Fibroblast of skin of right biceps (primary cell): Measurements from ENCODE around the gene IQCE.

Experiments used
- DNase-seq: peaks from one replicate; pipeline ENCODE4 v3.0.0-alpha.2; 2013

IQCE gene

GRCh38 chr7:2621061-2621828 lies 62.5 kb downstream of the IQCE start:
- peak; percentile 62 for DNase-seq

- DNase-seq, result peak; percentile 47
These were observed 63.3 kb downstream of the IQCE start for GRCh38 chr7:2621948-2622640.

GRCh38 chr7:2622869-2623697 lies 64.3 kb downstream of the IQCE start:
- DNase-seq, result no peak

GRCh38 chr7:2623698-2624014 lies 64.9 kb downstream of the IQCE start:
- DNase-seq, result no peak

- peak; percentile 22 for DNase-seq
These were observed 65.6 kb downstream of the IQCE start for GRCh38 chr7:2624293-2624886.

GRCh38 chr7:2626498-2627117 lies 67.8 kb downstream of the IQCE start:
- DNase-seq, result peak; percentile 74

- no peak for DNase-seq
These were observed 68.7 kb downstream of the IQCE start for GRCh38 chr7:2627258-2628129.

- DNase-seq, result no peak
These were observed 69.3 kb downstream of the IQCE start for GRCh38 chr7:2628130-2628482.

- DNase-seq, result no peak
These were observed 70.1 kb downstream of the IQCE start for GRCh38 chr7:2628891-2629290.

- no peak for DNase-seq
These were observed 71.2 kb downstream of the IQCE start for GRCh38 chr7:2629746-2630681.

- DNase-seq, result no peak
These were observed 73.4 kb downstream of the IQCE start, which contains the start of gene TTYH3 for GRCh38 chr7:2631946-2632732. TSS of gene TTYH3 (plus strand) at chr7:2631986. CDS start at chr7:2632156, 170 bp downstream.

GRCh38 chr7:2632733-2633537 lies 74.2 kb downstream of the IQCE start:
- peak; percentile 80 for DNase-seq

GRCh38 chr7:2633538-2634266 lies 74.9 kb downstream of the IQCE start:
- peak; percentile 87 for DNase-seq

- no peak for DNase-seq
These were observed 75.7 kb downstream of the IQCE start for GRCh38 chr7:2634267-2635145.

- no peak for DNase-seq
These were observed 76.4 kb downstream of the IQCE start for GRCh38 chr7:2635148-2635668.

- no peak for DNase-seq
These were observed 77.3 kb downstream of the IQCE start for GRCh38 chr7:2635810-2636701.
